Epithelial cell of prostate (primary cell): ENCODE results near the gene LMO3.
A peak's percentile ranks its signal among the peaks of the same experiment; 100 is the strongest.

ENCODE experiments used
- DNase-seq: peaks from one replicate; pipeline ENCODE4 v3.0.0-alpha.2; 2011; ENCODE audit warnings: low read depth, low spot score
- H3K27ac ChIP-seq: fragments of 450-650 bp; 2 replicates; pipeline ENCODE4 v1.5.1; 2017; ENCODE audit warnings: mild to moderate bottlenecking

The LMO3 gene

DNA sequence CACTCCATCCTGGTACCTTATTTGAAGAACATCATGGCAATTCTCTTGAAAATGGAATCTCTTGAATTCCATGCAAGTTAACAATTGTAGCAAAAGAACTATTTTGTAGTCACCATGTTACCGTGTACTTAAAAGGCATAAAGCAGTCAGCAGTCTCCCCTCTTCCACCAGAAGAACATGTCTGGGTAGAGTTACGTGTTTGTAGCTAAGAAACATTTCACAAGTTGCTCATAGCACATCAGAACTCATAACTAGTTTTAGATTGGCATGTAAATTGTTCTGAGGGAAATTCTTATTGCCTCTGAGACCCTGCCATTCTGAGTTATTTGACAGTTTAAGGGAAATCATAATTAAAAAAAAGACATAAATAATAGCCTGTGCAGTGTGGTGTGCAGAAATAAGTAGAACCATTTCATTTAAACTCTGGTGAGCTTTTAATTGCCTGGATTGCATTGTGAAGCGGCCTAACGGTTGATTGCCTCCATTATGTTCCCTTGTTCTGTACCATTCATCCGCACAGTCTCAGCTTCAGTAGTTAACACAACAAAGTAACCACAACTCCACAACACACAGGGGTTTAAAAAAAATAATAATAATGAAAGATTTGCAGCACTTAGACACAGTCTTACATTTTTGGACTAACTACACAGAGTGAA is 2.6 kb downstream of the LMO3 start:
- no peak for DNase-seq
- no peak overlapping the region for H3K27ac ChIP-seq

DNA sequence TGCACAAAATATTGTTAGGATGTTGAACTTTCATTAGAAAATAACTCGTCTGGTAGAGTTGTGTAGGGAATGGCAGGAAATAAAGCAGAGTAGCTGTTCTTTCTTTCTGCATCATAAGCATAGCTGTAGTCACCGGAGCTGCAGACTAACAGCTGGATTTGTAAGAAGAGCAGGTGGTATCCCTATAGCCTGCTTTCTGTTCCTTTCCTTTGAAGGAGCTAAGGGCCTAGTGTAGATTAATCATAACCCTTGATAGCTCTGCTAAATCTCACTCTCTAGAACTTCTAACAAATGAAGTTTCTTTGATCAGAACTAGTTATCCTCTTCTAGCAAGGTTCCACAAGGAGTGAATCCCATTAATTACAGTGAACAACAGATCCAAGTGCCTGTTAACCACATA is 3.5 kb downstream of the LMO3 start:
- DNase-seq: no peak

DNA sequence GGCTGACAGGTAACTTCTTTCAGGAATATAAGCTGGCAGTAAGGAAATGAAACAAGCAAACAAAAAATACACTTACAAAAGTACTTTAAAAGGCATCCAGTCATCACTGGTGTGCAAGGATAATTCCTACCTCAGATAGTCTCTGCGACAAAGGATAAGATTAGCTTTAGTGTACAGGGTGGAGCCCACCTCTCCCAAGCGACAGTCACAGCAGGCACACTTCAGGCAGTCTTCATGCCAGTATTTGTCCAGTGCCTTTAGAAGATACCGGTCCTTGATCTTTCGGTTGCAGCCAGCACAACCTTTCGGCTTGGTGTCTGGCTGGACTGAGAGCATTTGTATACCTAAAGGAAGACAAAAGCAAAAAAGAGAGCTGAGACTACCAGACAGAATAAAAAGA is 5.4 kb downstream of the LMO3 start:
- no peak for DNase-seq
- no peak overlapping the region for H3K27ac ChIP-seq

More for the DNA sequence above, 3.5 kb downstream of the LMO3 start:
- no peak overlapping the region for H3K27ac ChIP-seq

DNA sequence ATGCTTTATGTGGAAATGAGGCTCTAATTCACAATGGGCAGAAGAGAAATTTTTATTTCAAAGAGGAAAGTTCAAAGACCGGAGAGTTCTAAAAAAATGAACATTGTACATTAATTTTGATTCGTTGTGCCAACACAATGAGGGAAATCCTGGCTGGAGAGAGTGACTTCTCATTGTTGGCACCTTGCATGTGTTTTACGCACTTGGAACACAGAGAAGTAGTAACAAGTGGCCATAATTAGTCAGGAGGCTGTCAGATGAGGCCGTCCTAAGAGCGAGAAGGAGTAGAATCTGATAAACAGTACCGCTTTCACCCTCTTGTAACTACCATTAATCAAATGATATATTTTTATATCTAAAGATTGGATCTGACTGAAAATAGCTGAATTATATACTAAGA is 6.9 kb downstream of the LMO3 start:
- no peak for DNase-seq
- no peak overlapping the region for H3K27ac ChIP-seq

DNA sequence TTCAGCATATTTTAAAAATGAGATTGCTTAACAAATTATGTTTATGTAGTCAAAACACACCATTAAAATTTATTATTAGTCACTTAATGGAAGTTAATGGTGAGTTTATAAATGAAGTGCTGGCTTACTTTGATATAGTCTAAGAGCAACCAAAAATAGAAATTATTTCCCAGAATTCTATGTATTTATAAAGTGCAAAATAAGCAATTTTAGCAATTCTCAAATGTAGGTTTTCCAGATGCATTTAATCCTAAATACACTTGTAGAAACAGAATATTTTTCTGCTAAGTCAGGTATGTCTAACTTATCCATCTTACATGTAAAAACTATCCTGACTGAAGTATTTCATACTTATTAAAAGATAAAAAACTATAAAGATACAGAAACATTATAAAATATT is 11.2 kb downstream of the LMO3 start:
- no peak for DNase-seq
- H3K27ac ChIP-seq: no peak overlapping the region

DNA sequence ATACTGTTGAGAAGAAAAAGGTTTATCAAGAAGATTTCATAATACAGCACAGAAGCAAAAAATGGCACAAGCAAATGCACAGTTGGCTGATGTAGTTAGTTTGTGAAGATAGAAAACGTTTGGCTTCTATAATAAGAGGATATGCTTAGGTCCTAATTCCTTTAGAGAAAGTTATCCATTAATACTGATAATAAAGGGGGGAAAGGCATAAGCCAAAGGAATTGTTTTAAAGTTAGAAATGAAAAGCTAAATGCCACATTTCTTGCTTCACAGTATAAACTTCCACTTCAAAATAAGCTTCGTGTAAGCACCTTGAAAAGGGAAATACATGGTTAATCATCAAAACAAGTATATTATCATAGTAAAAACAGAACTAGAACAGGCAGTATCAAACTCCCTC is 12.4 kb downstream of the LMO3 start:
- H3K27ac ChIP-seq: no peak overlapping the region
- DNase-seq: no peak

DNA sequence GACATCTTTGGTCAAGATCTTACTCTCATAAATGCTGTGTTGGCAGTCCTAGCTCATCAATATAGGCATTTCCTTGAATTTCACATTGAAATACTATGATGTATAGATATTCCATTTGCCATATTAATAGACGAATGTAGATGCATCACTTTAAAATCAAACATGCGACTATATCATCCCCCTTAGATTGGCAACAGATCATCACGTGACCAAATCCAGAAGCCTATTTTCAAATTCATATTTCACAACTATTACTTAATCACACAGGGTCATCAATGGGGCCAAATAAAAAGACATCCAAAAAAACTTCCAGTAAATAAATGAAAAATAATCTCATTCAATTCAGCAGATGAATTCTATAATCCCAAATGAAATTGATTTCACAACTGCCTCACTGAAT is 15.3 kb downstream of the LMO3 start:
- H3K27ac ChIP-seq: no peak overlapping the region
- DNase-seq: no peak

DNA sequence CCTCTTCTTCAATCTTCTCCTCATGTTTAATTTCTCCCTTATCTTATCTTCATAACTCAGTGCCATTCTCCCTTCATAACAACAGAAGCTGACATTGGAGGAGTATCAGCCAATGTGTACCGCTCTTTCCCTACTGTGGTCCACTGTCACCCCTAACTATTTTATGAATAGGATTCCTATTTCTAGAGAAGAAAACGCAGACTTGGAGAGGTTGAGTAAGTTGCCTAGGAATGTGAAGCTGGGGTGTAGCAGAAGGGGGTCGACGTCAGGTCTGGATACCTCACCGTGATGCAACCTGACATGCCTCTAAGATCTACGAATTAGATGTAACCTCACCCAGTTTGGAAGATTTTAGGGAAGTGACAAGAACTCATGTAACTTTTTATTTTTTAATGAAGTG is 17.1 kb downstream of the LMO3 start:
- no peak for DNase-seq
- no peak overlapping the region for H3K27ac ChIP-seq

DNA sequence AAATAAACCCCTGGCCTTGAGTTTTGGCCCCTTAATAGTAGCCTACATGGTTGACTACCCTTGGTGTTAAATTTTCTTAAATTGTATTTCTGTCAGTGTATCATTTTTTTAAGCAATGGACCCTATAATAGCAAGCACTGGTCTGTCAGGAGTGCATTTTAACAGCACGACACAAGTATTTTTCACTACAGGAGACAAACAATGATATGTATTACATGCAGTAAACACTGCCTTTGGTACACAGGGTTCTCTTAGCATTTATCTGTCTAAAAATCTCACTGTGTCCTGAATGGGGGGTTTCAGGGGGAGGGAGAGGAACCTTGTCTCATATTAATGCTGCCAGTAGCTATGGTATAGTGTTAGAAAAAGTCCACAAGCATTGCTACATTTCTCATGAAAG is 18.4 kb downstream of the LMO3 start:
- no peak for DNase-seq

DNA sequence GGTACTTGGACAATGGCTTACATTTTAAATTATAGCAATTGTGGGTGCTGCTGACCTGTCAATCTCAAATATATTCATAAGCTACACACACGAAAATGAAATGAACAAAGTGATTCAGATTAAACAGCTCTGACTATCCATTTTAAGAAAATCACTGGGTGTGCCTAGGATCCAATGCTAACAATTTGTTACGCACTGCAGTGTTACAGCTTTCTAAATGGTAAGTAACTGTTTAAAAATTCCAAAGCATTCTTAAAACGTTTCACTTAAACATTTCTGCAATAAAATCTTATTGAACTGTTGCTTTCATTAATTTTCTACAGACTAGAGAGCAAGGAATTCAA is 18.9 kb downstream of the LMO3 start:
- H3K27ac ChIP-seq: no peak overlapping the region
- no peak for DNase-seq

More for the DNA sequence above, 18.4 kb downstream of the LMO3 start:
- H3K27ac ChIP-seq: no peak overlapping the region

DNA sequence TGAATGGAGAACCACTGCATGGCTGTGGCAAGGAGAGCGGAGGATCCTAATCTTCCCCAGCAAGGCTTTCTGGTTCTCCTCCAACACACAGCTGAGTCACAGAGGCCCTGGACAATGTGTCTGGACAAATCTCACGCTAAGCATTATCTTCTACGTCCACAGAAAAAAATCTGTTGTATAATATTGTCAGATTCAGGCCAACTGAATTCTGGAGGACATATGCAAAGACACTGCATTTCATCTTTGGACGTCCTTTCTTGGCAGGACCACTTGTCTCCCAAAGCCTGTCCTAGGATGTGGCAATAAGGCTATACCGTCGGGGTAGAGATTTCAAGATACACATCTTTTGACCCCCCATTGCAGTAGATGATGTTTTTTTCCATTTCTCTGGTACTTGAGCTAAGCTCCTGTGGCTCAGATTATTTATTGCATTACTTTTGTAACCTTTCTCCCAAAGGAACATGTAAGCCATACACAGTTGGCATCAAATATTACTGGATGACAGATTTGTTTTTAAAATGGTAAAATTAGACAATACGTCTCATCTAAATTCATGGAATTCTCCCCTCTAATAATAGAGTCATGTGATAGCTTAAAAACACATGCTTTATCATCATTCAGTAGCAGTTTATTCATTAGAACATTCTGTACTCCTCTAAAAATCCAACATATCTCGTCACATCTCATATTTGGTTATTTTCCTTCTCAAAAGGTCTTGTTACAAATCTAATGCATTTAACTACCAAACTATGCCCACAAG is 19.4 kb downstream of the LMO3 start:
- no peak for DNase-seq
- H3K27ac ChIP-seq: no peak overlapping the region

DNA sequence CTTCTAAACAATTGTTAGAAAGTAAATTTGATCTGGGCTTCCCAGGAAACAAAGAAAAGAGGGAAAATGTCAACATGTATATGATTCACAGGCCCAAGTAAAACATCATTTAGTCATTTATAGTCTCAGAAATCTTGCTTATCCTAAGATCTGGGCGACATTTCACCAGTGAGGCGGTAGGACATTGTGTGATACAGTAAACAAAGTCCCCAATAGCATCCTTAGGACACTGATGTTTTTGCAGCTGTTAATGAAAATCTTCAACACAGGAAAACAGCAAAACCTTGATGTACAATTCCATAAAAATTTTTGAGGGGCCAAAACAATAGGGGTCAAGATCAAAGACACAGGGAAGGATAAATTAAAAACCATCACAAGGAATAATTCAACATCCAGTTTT is 20.2 kb downstream of the LMO3 start:
- H3K27ac ChIP-seq: no peak overlapping the region
- no peak for DNase-seq

DNA sequence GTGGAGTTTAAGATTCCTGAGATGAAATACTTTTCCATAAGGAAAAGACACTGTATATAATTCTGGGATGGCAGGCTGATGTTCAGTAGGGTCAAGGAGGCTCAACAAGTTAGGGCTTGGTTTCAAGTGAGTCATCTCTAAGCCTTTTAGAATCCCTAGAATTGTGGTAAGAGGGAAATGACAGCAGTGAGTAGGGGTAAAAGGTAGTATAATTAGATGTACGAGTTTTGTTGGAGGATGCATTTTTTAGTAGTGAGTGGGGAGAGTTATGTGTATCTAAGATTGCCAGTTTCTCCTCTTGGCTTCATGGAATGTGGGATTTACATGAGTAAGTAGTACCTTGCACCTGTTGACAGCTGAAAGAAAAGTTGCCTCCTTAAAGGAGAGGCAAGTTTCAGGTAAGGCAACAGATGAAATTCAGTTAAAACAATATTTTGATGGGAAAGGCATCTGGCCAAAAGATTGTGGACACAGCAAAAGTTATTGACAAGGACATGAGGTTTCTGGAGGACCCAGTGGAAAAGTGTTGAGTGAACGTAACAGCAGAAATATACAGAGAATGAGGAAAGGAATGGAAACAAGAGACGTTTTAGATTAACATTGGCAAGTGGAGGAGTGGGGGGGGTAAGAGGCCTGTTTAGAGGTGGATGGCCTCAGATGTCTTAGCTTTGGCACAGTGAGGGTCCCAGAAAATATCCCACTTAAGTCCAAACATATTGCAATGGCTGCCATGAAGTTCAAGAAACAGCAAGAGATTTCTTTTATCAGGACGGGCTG is 21.8 kb downstream of the LMO3 start:
- peak overlapping the region; percentile 53 for H3K27ac ChIP-seq
- peak; percentile 61 for DNase-seq

DNA sequence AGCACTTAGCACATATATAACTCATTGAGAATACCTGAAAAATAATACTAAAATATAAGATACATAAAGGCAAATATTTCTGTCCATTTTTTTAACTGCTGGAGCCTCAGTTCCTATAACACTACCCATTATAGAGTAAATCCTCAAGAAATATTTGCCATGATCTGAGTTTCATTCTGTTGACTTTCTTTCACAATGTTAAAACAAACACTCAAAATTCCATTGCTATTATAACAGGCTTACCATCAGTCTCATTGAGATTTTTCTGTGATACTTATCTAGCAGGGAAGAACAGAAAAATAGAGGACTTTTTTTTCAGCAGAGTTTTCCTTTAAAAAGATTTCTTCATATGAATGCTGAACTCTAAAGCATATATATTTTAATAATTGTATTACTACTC is 24.5 kb downstream of the LMO3 start:
- no peak for DNase-seq
- H3K27ac ChIP-seq: no peak overlapping the region

DNA sequence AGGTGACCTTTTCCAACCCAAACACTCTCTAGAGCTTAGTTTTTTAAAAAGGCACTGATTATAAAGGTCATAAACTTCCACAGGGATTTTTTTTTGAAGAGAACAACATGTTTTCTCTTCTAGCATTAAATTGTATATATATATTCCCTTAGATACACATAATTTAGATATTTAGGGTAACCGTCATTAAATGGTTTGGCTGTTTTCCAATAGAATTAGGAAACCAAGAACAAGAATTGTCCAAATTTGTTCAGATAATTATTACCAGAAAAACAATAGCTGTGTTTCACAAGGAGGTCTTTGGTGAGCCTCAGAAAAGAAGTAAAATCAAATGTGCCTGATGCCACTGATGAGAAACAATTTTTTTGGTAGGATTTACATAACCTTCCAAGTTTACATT is 26.9 kb downstream of the LMO3 start:
- DNase-seq: no peak
- H3K27ac ChIP-seq: no peak overlapping the region

DNA sequence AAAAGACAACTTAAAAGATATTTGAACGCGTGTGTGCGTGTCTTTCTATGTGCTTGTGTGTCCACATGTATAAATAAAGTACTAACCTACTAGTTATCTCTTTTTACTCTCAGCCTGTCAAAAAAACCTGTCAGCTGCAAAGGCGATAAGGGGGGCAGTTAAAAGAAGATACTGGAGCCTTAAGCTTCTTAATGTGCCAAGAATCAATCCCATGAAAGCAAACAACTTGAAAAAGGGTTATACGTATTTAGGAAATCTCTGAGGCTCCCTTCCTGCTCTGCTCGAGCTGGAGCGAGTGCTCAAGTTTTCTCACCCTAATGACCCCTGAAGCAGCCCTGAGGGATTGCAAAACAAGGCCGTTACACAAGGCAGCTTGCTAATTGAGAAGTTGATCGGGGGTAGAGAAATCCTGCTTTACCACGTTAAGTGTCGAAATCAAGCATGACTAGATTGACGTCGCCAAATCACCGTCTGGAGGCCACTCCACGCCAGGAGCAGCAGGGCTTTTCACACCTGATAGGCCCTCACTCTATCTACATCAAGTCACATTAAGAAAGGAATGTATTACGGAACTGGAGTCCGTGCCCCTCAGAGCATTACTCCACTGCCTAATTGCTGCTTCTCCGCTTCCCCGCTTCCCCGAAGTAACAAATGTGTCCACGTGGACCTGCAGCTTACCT is 32.4 kb downstream of the LMO3 start:
- H3K27ac ChIP-seq: no peak overlapping the region
- DNase-seq: no peak

DNA sequence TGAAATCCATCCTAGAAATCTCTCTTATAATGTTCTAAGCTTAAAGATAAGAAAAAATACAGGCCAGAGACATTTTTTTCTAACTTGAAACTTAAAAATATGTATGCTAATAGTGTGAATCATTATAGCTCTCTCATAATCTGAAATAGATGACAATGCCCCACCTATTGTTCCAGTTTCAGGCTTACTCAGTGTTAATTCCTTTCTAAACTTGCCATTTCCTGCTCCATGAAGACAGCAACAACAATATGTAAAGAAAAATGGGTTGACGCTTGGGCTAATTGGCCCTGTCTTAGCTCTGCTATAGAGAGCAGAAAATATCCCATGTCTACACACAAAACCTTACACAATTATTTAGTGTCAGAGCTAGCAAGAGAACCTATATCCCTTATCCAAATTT is 37.1 kb downstream of the LMO3 start:
- peak overlapping the region; percentile 79 for H3K27ac ChIP-seq
- peak; percentile 43 for DNase-seq

DNA sequence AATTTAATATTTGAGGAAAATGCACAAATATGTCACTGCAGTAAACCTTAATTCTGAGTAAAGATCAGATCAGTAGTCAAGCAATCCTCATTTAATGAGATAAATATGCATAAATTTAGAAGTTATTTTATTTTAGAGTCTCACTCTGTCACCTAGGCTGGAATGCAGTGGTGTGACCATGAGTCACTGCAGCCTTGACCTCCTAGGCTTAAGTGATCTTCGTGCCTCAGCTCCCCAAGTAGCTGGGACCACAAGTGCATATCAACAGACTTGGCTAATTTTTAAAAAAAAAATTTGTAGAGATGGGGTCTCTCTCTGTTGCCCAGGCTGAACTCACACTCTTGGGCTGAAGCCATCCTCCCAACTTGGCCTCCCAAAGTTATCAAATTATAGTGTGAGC is 41.3 kb downstream of the LMO3 start:
- no peak overlapping the region for H3K27ac ChIP-seq
- no peak for DNase-seq

DNA sequence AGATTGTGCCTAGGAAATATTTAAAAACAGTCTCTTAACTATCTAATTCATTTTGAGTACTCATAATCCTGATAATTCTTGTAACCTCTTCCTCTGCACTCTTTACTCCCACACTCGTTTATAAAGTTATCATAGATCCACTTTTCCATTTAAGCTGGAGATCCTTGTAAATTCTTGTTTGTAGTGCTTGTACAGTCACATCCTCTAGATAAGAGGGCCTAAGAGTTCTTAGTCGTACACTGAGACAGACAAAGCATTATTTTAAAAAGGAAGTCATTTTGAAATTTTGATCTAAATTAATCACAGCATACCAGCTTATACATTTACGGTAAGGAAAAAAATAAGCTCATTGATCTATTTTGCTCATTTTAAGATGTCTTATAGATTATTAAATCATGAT is 42.5 kb downstream of the LMO3 start:
- no peak for DNase-seq
- H3K27ac ChIP-seq: no peak overlapping the region

DNA sequence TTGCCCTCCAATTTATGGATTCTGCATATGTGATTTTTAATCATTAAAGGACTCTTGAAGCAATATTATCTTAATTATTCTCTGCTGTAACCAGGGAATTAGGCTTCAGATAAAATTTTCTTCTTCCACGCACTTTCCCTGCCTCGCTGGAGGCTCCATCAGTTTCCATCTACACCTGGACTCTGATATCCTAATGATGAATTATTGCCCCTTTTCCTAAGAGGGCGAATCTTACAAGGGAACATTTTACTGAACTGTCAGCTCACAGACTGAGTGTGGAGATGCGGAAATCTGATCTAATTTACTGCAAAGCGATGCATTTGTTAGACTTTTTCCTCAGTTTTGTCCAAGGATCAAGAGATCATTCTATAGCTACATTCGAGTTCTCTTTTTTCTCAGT is 43.0 kb downstream of the LMO3 start:
- DNase-seq: no peak
- H3K27ac ChIP-seq: no peak overlapping the region

DNA sequence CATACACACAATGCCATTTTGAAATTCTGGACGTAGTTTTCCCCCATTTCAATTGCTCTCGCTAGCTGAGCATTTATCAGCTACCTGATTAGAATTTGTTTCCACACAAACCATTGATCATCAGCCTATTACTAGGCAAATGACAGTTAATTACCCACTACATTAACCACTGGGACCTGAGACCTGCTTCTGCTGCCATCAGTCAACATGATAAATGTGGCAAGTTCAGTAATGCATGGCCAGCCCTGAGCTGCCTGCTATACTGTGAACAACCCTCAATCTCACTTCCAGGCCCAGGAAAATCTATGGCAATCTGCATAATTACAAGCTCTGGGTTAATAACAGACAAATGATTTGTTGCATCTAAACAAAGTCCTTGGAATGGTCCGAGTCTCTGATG is 43.5 kb downstream of the LMO3 start:
- no peak for DNase-seq
- no peak overlapping the region for H3K27ac ChIP-seq
